Fibroblast of pulmonary artery (primary cell): ENCODE measurements around the gene TBC1D12.

Experiments
- DNase-seq: peaks from one replicate; pipeline ENCODE4 v3.0.0-alpha.2; 2010; ENCODE audit warnings: low read depth
- H3K4me3 ChIP-seq: replicated peaks from 2 replicates; pipeline ENCODE4 v1.5.1; 2011; ENCODE audit warnings: low read depth, mild to moderate bottlenecking, control low read depth, low read length, moderate library complexity
- TF ChIP-seq, protein P1 (sequence below): IDR thresholded peaks from 2 replicates; pipeline ENCODE4 v1.5.1; 2011; ENCODE audit warnings: mild to moderate bottlenecking, control low read depth, low read length, inconsistent platforms; ENCODE audit errors: missing control alignments

TBC1D12 gene

DNA sequence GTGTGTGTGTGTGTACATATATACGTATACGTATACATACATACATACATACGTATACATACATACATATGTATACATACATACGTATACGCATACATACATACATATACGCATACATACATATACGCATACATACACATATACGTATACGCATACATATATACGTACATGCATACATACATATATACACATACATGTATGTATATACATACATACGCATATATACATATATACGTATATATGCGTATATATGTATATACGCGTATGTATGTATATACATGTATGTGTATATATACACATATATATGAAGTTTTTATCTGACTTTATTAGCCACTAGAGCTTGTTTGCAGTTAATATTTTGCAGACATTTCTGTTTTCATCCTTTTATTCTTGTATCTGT, 63.3 kb downstream of the TBC1D12 start:
- H3K4me3 ChIP-seq: no peak overlapping the region
- TF ChIP-seq, protein P1, sequence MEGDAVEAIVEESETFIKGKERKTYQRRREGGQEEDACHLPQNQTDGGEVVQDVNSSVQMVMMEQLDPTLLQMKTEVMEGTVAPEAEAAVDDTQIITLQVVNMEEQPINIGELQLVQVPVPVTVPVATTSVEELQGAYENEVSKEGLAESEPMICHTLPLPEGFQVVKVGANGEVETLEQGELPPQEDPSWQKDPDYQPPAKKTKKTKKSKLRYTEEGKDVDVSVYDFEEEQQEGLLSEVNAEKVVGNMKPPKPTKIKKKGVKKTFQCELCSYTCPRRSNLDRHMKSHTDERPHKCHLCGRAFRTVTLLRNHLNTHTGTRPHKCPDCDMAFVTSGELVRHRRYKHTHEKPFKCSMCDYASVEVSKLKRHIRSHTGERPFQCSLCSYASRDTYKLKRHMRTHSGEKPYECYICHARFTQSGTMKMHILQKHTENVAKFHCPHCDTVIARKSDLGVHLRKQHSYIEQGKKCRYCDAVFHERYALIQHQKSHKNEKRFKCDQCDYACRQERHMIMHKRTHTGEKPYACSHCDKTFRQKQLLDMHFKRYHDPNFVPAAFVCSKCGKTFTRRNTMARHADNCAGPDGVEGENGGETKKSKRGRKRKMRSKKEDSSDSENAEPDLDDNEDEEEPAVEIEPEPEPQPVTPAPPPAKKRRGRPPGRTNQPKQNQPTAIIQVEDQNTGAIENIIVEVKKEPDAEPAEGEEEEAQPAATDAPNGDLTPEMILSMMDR: no peak
- DNase-seq: no peak

- TF ChIP-seq, protein P1: no peak
- no peak for DNase-seq
- no peak overlapping the region for H3K4me3 ChIP-seq
These were observed 79.1 kb downstream of the TBC1D12 start for GRCh38 chr10:94481410-94481809.

- no peak for DNase-seq
- TF ChIP-seq, protein P1: no peak
- no peak overlapping the region for H3K4me3 ChIP-seq
These were observed 81.6 kb downstream of the TBC1D12 start for GRCh38 chr10:94483970-94484369.

- no peak for DNase-seq
- no peak overlapping the region for H3K4me3 ChIP-seq
- TF ChIP-seq, protein P1: no peak
These were observed 82.8 kb downstream of the TBC1D12 start for GRCh38 chr10:94485094-94485493.

GRCh38 chr10:94487575-94487974, 85.2 kb downstream of the TBC1D12 start:
- no peak for DNase-seq
- TF ChIP-seq, protein P1: no peak
- H3K4me3 ChIP-seq: no peak overlapping the region

DNA sequence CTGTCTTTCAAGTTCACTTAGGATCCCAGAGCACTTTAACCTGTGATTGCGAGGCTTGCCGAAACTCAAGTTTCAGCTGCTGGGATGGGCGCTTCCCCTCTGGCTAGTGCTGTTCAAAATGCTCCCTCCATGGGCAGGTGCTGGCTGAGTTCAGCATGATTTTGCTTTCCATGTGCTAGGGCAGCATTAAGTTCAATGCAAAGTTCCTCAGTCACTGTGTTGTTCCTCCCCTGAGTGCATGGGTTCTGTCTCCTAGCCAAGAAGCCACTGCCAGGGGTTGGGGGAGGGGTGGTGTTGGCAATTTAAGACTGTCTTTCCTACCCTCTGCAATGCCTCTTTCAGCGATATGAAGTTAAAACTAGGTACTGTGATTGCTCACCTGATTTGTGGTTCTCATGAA, 86.8 kb downstream of the TBC1D12 start:
- no peak overlapping the region for H3K4me3 ChIP-seq
- DNase-seq: no peak
- TF ChIP-seq, protein P1: no peak

DNA sequence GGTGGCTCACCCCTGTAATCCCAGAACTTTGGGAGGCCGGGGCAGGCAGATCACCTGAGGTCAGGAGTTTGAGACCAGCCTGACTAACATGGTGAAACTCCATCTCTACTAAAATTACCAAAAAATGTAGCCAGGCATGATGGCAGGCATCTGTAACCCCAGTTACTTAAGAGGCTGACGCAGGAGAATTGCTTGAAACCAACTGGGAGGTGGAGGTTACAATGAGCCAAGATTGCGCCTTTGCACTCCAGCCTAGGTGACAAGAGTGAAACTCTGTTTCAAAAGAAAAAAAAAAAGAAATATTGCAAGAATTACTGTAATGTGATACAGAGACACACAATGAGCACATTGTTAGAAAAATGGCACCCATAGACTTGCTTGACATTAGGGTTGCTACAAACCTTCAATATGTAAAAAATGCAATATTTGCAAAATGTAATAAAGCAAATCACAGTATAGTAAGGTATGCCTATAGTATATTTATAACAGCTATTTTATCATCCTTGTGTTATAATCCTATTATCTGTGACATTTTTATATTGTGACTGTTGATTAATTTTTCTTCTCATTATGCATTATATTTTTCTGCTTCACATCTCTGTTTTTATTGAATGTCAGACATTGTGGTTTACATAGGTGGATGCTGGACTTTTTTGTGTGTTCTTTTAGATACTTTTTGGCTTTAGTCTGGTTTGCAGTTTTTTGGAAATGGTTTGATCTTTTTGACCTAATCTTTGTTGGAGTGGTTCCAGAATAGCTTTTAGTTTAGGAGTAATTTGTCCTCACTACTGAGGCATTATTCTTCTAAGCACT, 87.8 kb downstream of the TBC1D12 start:
- no peak for DNase-seq
- H3K4me3 ChIP-seq: no peak overlapping the region
- TF ChIP-seq, protein P1: no peak
